Femur (tissue), 1 donor: ENCODE data around the gene ACKR2.
"Not testable (repeated sequence)": the region's sequence is repeated elsewhere in the genome, so short reads cannot be mapped to it uniquely, and the experiment has no call there.

ENCODE experiments used
- DNase-seq: peaks from one replicate; pipeline ENCODE4 v3.0.0-alpha.2; 2017

ACKR2 gene

GRCh38 chr3:42864321-42864950 is 55.2 kb downstream of the ACKR2 start:
- no peak for DNase-seq

DNA sequence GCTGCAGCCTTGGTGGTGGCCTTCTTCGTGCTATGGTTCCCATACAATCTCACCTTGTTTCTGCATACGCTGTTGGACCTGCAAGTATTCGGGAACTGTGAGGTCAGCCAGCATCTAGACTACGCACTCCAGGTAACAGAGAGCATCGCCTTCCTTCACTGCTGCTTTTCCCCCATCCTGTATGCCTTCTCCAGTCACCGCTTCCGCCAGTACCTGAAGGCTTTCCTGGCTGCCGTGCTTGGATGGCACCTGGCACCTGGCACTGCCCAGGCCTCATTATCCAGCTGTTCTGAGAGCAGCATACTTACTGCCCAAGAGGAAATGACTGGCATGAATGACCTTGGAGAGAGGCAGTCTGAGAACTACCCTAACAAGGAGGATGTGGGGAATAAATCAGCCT is 56.0 kb downstream of the ACKR2 start:
- no peak for DNase-seq

DNA sequence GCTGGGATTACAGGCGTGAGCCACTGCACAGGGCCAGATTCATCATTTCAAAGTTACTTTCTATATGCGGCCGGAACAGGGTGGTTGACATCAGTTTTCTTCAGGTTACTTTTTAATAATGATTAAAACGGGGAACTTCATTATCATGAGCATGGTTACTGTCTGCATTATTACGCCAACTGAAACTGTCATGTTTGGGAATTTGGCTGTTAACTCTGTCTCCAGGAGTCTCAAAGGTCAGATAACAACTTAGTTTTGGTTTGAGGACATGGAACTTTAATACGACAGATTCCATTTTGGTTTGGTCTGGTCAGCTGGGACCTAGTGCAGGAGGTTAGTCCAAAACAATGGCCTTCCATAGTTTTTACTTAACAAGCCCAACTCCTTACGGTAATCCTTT is 57.9 kb downstream of the ACKR2 start:
- DNase-seq = no peak

- DNase-seq = no peak
Measured at GRCh38 chr3:42868841-42869240, 59.6 kb downstream of the ACKR2 start.

DNA sequence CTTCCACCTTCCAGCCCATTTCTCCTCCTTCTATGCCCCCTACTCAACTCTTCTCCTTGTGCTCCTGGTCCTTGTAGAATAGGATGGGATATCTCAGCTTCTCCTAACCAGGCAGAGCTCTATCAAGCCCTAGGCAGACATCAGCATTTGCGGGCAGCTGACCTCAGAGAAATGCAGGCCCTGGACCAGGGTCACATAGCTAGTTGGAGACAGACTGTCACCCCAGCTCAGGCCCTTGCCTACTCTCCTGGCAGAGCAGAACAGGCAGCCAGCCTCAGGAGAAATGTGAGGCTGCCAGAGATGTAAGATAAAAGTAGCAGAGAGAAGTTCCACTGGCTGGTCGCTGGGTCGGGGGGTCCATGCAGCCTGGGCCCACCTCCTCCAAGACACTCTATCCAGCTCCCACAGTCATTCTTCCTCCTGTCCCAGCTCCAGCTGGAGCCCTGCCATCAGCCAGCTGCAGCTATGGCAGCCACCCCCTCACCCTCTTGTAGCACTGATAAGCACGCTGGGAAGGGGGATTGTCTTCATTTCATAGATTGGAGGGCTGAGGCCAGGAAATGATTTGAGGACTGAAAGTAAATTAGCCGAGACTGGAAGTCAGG is 62.4 kb downstream of the ACKR2 start:
- peak; percentile 60 for DNase-seq

GRCh38 chr3:42872718-42873117 is 63.5 kb downstream of the ACKR2 start:
- DNase-seq = no peak

DNA sequence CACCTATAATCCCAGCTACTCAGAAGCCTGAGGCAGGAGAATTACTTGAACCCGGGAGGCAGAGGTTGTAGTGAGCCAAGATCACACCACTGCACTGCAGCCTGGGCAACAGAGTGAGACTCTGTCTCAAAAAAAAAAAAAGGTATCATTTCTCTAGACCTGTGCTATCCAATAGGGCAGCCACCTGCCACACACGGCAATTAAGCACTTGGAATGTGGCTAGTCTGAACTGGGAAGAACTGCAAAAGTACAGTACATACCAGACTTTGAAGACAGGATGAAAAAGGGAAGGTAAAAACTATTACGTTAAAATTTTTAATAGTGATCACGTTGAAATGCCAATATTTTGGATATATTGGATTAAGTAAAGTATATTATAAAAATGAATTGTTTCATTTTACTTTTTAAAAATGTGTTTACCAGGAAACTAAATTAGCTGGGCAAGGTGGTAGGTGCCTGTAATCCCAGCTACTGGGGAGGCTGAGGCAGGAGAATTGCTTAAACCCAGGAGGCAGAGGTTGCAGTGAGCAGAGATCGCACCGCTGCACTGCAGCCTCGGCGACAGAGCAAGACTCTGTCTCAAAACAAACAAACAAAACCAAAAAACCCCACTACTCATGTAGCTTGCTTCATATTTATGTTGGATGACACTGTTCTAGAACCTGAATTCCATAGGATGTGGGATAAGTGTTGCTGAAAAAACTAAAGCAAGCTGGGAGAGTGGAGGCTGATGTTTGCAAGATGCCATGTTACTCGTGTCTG is 64.2 kb downstream of the ACKR2 start:
- DNase-seq = no peak

DNA sequence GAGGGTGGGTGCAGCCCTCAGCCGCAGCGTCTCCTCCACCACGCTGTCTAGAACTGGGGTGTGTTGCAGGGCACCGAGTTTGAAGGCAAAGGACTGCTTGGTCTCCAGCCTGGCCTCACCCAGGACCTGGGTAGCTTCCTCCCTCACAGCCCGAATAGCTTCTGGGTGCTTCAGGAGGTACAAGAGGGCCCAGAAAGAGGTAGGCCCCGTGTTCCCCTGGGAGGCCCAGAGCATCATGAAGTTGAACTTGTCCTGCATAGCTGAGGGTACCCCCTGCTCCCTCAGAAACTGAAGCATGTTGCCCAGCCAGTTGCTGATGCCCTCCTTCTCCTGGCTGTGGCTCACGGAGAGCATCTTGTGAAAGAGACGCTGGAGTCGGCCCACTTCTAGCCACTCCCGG is 65.5 kb downstream of the ACKR2 start:
- DNase-seq = no peak

- DNase-seq = no peak
Measured at GRCh38 chr3:42875325-42876151, 66.3 kb downstream of the ACKR2 start, which contains the start of gene CYP8B1. TSS of gene CYP8B1 (minus strand) at chr3:42875879. CDS start at chr3:42875816, 63 bp downstream.

DNA sequence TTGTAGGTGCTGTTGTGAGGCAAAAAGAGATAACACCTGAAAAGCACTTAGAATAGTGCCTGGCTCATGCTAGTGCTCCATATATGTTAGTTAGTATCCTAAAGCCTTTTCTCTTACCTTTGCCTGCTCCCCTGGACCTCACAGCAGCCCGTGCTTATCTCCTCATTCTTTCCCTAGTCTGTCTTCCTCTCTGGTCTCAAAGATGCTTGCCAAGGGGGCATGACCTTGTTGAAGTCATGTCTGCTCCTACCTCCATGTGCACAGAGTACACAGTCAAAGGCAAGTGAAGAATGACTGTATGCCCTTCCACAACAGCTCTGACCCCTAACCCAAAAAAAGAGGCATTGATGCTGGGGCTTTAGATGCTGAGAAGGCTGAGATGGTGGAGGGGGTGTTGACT is 67.2 kb downstream of the ACKR2 start:
- no peak for DNase-seq

- DNase-seq = no peak
Measured at GRCh38 chr3:42876940-42877720, 67.9 kb downstream of the ACKR2 start.

DNA sequence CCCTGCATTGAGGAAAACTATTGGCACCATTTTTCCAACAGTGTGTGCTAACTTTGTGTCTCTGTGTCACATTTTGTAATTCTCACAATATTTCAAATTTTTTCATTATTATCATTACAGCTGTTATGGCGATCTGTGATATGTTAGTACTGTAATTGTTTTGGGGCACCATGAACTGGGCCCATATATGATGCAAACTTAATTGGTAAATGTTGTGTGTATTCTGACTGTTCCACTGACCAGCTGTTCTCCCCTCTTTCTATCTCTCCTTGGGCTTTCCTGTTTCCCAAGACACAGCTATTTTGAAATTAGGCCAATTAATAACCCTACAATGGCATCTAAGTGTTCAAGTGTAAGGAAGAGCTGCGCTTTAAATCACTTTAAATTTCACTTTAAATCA is 68.6 kb downstream of the ACKR2 start:
- no peak for DNase-seq

GRCh38 chr3:42880183-42880582 is 70.9 kb downstream of the ACKR2 start:
- DNase-seq = no peak

DNA sequence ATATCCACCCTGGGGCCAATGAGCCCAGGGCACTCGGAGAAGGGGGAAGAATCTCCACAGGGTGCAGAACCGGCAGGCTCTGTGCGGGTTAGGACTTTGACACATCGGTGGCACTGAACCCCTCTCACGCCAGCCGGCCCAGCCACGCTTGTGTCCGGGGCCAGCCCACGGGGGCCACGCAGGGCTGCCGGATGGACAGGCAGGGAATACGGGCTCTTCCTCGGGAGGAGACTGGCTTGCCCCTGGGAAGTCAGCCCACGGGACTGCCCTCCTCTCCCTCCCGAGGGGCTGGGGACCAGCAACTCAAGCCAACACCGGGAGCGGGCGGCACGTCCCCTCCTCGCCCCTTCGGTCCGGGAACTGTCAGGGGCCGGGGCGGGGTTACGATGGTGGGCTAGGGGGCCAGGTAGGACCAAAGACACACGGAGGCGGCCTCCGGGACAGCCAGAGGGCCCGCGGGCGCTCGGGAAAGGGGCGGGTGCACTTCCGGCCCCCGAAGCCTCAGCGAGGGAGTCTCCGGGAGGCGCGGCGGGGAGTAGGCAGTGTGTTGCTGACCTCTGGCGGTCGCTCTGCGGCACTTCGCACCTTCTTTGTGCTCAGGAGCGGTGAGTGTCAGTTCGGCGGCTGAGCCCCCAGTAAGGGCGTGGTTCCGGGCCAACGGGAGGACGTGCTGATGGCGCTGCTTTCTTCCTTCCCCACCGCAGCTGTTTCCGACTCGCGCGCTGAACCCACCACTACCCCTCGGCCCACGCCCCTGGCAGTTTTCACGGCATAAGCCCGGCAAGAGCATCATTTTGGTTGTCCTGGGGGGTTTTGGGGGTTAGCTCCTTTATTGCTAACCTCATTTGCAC is 71.6 kb downstream of the ACKR2 start:
- peak; percentile 91 for DNase-seq

DNA sequence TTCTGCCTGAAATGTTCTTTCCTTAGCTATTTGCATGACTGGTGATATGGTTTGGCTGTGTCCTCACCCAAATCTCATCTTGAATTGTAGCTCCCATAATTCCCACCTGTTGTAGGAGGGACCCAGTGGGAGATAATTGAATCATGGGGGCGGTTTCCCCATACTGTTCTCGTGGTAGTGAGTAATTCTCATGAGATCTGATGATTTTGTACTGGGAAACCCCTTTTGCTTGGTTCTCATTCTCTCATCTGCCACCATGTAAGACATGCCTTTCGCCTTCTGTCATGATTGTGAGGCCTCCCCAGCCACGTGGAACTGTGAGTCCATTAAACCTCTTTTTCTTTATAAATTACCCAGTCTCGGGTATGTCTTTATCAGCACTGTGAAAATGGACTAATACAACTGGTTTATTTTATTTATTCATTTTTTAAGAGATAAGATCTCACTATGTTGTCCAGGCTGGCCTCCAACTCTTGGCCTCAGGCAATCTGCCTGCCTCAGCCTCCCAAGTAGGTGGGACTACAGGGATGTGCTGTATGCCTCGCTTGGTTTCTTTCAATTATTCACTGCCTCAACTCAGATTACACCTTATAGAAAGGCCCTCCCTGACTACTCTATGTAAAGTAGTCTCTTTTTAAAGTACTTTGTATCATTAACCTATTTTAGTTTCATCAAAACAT is 74.1 kb downstream of the ACKR2 start:
- DNase-seq = not testable (repeated sequence)

DNA sequence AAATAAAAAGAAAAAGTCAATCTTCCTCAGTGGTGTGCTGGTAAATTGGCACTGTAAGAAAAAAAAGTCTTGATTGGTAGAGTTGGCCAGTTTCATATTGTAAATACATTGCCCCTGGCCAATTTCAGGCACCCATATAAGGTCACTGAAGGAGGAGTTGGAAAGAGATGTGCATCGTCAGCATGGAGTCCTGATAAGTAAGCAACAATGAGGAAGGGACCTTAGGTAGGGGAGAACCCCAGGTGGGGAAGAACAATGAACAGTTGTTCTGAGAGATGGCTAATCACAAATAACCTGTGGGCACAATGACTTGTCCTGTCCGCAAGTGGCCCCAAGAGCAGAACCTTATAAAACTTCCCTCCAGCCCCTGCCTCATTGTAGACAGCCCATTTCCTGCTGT is 75.1 kb downstream of the ACKR2 start:
- no peak for DNase-seq

DNA sequence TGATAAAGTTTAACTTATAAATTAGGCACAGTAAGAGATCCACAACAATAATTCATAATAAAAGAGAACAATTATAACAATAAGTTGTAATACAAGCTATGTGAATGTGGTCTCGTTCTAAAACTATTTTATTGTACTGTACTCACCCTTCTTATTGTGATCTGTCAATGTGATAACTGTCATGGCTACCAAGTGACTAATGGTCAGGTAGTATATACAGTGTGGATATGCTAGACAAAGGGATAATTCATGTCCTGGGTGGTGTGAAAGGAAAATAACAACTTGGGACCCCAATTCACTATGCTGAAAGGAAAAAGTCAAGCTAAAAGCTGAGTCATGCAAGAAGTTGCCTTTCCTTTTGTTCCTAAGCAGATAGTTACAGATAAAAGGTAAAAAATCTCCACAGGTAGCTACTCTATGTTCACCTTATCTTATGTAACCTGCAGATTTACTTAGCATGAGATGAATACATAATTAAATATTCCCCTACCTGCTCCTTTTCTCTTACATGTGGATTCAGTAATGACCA is 77.1 kb downstream of the ACKR2 start:
- no peak for DNase-seq

GRCh38 chr3:42887084-42887483 is 77.8 kb downstream of the ACKR2 start:
- DNase-seq = no peak

- no peak for DNase-seq
Measured at GRCh38 chr3:42891042-42891441, 81.8 kb downstream of the ACKR2 start.

- DNase-seq = no peak
Measured at GRCh38 chr3:42892169-42892568, 82.9 kb downstream of the ACKR2 start.

DNA sequence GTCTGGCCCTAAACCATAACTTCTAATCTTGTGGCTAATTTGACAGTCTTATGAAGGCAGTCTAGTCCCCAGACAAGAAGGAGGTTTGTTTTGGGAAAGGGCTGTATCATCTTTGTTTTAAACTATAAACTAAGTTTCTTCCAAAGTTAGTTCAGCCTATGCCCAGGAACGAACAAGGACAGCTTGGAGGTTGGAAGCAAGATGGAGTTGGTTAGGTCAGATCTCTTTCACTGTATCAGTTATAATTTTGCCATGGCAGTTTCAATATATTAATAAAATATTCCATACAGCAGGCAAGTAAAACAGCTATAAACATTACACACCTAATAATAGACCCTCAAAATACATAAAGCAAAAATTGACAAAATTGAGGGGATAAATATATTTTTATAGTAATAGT is 83.6 kb downstream of the ACKR2 start:
- DNase-seq = no peak
